HG03442 (cell line): ENCODE measurements around the gene ACRBP.
A peak's percentile ranks its signal among the peaks of the same experiment; 100 is the strongest.

Experiments
- ATAC-seq: cut with Tn5 transposase; IDR thresholded peaks from one replicate; pipeline ENCODE4 v1.9.1; 2021; ENCODE audit warnings: mild to moderate bottlenecking, moderate library complexity; ENCODE audit not compliant: unreplicated experiment

ACRBP gene

GRCh38 chr12:6647083-6647604 lies at the start of gene ACRBP:
Gene ACRBP (minus strand): TSS chr12:6647432. CDS start chr12:6647366, 66 bp downstream.
- ATAC-seq = no peak

GRCh38 chr12:6695313-6696045 lies 48.2 kb upstream of the ACRBP start:
- no peak for ATAC-seq

GRCh38 chr12:6694701-6695100 lies 47.5 kb upstream of the ACRBP start:
- no peak for ATAC-seq

- no peak for ATAC-seq
Measured at GRCh38 chr12:6693832-6694355, 46.7 kb upstream of the ACRBP start.

GRCh38 chr12:6692888-6693287 lies 45.7 kb upstream of the ACRBP start:
- no peak for ATAC-seq

- ATAC-seq = no peak
Measured at GRCh38 chr12:6691473-6691872, 44.2 kb upstream of the ACRBP start.

- peak; percentile 84 for ATAC-seq
Measured at GRCh38 chr12:6688999-6689882, 42.0 kb upstream of the ACRBP start, which contains the start of gene ZNF384. Gene ZNF384 (minus strand): TSS chr12:6689375. CDS start chr12:6679520, 9,855 bp downstream.

GRCh38 chr12:6688543-6688998 lies 41.3 kb upstream of the ACRBP start:
- no peak for ATAC-seq

- ATAC-seq = no peak
Measured at GRCh38 chr12:6685814-6686213, 38.6 kb upstream of the ACRBP start.

GRCh38 chr12:6684609-6685008 lies 37.4 kb upstream of the ACRBP start:
- ATAC-seq = no peak

- ATAC-seq = no peak
Measured at GRCh38 chr12:6676962-6677361, 29.7 kb upstream of the ACRBP start.

GRCh38 chr12:6672143-6672542 lies 24.9 kb upstream of the ACRBP start:
- no peak for ATAC-seq

- ATAC-seq = no peak
Measured at GRCh38 chr12:6667559-6668210, 20.5 kb upstream of the ACRBP start.

GRCh38 chr12:6666211-6666610 lies 19.0 kb upstream of the ACRBP start:
- no peak for ATAC-seq

- ATAC-seq = no peak
Measured at GRCh38 chr12:6664902-6665301, 17.7 kb upstream of the ACRBP start.

- peak; percentile 95 for ATAC-seq
Measured at GRCh38 chr12:6662906-6663742, 15.9 kb upstream of the ACRBP start, which contains the start of gene ING4. Gene ING4 (minus strand): TSS chr12:6663119. CDS start chr12:6663101, 18 bp downstream.

- peak; percentile 19 for ATAC-seq
Measured at GRCh38 chr12:6662602-6662905, 15.3 kb upstream of the ACRBP start.

- ATAC-seq = no peak
Measured at GRCh38 chr12:6653987-6654386, 6.8 kb upstream of the ACRBP start.

- ATAC-seq = no peak
Measured at GRCh38 chr12:6653342-6653741, 6.1 kb upstream of the ACRBP start.

- ATAC-seq = no peak
Measured at GRCh38 chr12:6652391-6652790, 5.2 kb upstream of the ACRBP start.
